GM19468 (cell line): ENCODE data around the gene DELE1.
"Not testable (repeated sequence)": the region's sequence is repeated elsewhere in the genome, so short reads cannot be mapped to it uniquely, and the experiment has no call there.

Experiments used
- ATAC-seq: cut with Tn5 transposase; IDR thresholded peaks from one replicate; pipeline ENCODE4 v1.9.1; 2021; ENCODE audit warnings: mild to moderate bottlenecking, moderate library complexity, moderate number of reproducible peaks; ENCODE audit not compliant: unreplicated experiment; ENCODE audit errors: extremely low read depth

Gene DELE1

DNA sequence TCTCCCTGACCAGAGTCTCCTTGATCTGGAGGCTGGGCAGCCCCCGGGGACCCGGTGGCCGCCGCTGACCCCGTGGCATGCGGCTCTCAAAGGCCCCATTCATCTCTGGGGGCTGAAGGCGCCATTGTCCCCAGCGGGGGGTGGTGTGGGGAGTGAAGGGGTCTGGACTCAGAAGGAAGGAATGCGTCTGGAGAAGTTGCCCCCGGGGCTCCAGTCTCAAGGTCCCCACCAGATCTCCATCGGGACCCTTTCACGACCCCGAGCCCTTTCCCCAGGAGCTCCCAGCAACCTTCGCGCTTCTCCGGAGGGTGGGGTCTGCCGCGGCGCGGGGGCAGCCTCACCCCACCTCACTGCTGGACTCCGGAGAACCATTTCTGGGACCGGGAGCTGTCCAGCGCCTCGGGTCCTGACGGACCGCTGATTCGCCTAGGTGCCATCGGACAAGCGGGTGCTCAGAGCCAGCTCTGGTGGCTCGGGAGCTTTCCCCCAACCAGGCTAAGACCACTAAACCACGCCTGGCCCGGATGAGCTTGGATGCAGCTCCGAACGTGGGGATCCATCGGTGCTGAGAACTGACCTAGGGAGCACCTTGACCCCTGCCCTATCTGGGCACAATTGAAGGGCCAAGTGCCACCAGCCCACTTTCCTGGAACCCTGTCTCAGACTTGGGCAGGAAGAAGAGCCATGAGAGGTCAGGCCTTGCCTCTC lies 40.3 kb upstream of the DELE1 start:
- ATAC-seq: no peak

DNA sequence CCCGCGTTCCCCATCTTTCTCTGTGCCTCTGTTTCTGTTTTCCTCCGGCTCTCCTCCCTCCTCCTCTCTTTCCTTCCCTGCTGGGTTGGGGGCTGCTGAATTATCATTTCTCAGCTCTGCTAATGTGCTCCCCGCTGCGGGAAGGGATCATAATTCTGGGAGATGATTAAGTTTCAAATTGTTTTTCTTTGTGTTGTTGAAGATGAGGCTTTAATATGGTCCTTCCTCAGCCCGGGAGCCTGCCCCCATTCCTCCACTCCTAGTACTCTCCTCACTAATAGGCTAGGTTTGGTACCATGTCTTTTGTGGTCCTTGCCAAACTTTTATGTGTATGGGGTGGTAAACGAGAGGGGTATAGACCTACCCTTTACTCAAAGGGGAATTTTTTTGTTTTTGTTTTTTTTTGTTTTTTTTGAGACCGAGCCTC lies 39.8 kb upstream of the DELE1 start:
- no peak for ATAC-seq

DNA sequence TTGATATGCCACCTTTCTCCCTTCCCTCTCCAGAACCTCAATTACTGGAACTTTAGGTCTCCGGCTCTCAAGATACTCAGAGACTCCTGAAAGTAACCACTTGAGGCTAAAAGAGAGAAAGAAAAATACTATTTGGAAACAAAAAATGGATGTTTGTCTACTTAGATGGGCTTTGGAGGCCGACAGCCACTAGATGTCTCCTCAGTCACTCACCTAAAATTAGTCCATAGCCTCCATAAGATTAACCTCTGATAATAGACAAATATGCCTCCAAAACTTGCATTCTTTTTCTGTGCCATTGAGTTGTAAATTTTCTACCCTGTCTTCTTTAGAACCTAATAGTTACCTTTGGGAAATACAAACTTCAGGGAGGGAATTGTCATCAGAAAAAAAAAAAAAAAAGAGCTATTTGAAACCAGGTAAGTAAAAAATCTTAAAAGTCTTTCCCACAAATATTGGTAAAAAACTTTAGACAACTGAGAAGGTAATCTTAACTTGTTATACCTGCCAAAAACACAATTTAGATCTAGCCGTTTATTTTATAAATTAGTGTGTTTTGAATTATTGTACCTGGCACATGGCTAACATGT lies 34.3 kb upstream of the DELE1 start:
- ATAC-seq: no peak

DNA sequence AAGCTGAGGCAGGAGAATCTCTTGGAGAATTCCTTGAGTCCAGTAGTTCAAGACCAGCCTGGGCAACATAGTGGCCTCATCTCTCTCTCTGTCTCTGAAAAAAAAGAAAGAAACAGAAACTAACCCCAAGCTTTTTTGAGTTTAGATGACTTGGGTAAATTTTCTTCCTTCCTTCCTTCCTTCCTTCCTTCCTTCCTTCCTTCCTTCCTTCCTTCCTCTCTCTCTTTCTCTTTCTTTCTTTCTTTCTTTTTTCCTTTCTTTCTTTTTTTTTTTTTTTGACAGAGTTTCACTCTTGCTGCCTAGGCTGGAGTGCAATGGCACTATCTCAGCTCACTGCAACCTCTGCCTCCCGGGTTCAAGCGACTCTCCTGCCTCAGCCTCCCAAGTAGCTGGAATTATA lies 33.2 kb upstream of the DELE1 start:
- ATAC-seq: not testable (repeated sequence)

DNA sequence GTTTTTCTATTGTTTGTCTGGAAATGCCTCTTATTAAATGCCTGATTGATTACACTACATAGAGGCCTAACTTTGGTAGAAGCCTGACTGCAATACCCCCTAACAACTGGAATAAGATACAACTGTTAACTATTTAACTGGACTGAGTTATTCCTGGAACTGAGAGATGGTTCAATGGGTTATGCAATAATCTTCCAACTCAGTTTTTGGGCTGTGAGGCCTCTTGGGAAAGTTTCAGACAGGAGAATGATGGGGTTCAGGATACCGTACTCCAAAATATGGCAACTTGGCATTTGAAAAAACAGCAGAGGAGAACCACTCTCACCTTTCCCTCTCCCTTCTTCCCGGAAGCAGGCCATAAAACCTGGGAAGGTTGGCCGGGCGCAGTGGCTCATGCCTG lies 26.2 kb upstream of the DELE1 start:
- no peak for ATAC-seq

DNA sequence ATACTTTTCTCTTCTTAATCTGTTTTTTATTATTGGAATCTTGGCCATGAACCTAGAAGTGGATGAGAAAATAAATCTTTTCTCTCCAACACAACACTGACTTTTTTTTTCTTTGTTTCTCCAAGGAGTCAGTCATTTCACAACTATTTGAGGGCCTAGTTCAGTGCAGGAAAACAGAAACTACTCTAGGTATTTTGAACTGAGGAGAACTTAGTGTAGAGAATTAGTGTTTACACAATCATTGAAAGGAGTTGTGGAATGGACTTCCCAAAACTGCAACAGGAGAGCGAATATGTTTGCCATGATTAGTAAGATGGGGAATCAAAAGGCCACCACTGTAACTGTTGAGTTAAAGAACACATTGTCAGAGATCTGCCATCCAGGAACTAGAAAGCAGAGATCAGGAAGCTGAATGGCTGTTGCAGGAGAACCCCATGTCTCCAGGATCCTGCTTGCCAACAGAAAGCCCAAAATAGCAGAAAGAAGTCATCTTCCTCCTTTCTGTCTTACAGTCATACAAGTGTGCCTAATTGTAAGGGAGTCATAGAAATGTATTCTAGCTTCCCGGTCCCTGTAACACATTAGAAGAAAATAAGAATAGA lies 25.1 kb upstream of the DELE1 start:
- ATAC-seq: no peak

GRCh38 chr5:141902015-141902814 lies 21.5 kb upstream of the DELE1 start:
- ATAC-seq: no peak

GRCh38 chr5:141903261-141903660 lies 20.4 kb upstream of the DELE1 start:
- ATAC-seq: no peak

- no peak for ATAC-seq
Measured at GRCh38 chr5:141904551-141904950, 19.1 kb upstream of the DELE1 start.

GRCh38 chr5:141906517-141906916 lies 17.2 kb upstream of the DELE1 start:
- ATAC-seq: no peak

GRCh38 chr5:141906972-141907371 lies 16.7 kb upstream of the DELE1 start:
- ATAC-seq: no peak

DNA sequence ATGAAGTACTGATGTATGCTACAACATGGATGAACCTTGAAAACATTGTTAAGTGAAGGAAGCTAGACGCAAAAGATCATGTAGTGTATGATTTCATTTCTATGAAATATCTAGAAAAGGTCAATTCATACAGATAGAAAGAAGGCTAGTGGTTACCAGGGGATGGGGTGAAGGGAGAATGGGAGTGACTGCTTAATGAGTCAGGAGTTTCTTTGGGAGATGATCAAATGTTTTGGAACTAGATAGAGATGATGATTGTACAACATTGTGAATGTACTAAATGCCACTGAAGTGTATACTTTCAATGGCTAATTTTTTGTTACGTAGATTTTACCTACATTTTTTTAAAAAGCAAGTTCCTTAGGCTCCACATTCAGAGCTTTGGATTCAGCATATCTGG lies 14.9 kb upstream of the DELE1 start:
- no peak for ATAC-seq

DNA sequence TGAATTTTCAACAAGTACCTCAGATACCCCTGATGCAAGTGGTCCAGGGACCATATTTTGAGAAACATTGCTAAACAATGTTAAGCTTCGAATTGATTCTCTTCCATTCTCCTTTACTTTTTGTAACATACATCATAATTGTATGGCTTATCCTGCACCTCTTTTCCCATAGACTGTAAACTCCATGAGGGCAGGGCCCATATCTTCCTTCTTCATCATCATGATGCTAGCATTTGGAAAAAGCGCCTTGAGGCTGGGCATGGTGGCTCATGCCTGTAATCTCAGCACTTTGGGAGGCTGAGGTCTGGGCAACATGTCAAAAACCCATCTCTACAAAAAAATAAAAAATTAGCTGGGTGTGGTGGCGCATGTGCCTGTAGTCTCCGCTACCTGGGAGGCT lies 14.5 kb upstream of the DELE1 start:
- no peak for ATAC-seq

- no peak for ATAC-seq
Measured at GRCh38 chr5:141910271-141910673, 13.4 kb upstream of the DELE1 start.

GRCh38 chr5:141913560-141914198 lies 10.0 kb upstream of the DELE1 start:
- no peak for ATAC-seq

GRCh38 chr5:141914199-141914743 lies 9.4 kb upstream of the DELE1 start:
- no peak for ATAC-seq

DNA sequence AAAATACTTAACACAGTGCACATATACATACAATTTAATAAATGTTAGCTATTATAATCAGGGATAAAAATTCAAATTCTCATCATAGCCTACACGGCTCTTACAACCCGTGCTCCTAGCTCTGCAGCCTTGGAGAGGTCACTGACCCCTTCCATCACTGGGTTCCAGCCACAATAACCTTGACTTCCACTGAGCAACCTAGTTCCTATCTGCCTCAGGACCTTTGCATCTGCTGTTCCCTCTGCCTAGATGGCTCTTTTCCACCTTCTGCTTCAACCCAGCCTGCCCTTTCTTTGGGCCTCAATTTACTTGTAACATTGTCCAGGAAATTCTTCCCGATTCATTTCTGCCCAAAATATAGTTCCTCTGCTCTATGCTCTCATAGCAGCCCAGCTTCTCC lies 8.9 kb upstream of the DELE1 start:
- no peak for ATAC-seq

- ATAC-seq: no peak
Measured at GRCh38 chr5:141915881-141916336, 7.8 kb upstream of the DELE1 start.

DNA sequence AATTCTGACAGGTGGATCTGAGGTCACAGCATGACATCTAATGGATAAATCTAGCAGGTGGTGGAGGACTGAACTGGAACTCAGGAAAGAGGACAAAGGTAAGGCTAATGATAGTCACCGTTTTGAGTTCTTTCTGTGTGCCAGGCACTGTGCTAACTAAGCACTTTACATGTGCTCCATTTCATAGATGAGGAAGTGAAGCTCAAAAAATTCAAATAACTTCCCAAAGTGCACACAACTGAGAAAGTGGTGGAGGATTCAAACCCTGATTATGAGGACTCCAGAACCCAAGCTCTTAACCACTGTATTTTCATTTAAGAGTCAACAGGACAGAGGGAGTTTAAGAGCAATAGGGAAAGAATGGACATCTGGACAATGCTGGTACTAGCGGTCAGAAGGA lies 7.1 kb upstream of the DELE1 start:
- no peak for ATAC-seq

- ATAC-seq: no peak
Measured at GRCh38 chr5:141917760-141918159, 5.9 kb upstream of the DELE1 start.
